SJCRH30 (cell line): ENCODE measurements around the gene ETV1. TPM values are rescaled to one million over a fixed set of nuclear protein-coding genes. Genes with fewer than 3 reads are reported as not detected.
A peak's percentile ranks its signal among the peaks of the same experiment; 100 is the strongest.

Experiments
- DNase-seq, 2 experiments: peaks; one replicate each; pipeline ENCODE4 v3.0.0-alpha.2; 2015 to 2020
- H3K27ac ChIP-seq: fragments of 250-450 bp; sonication (Bioruptor Pico); 2 replicates; pipeline ENCODE4 v1.5.1; 2020; ENCODE audit warnings: mild to moderate bottlenecking, moderate library complexity
- H3K27me3 ChIP-seq: fragments of 250-450 bp; sonication (Bioruptor Pico); 2 replicates; pipeline ENCODE4 v1.5.1; 2020; ENCODE audit warnings: mild to moderate bottlenecking, moderate library complexity
- H3K36me3 ChIP-seq: fragments of 250-450 bp; sonication (Bioruptor Pico); 2 replicates; pipeline ENCODE4 v1.5.1; 2020; ENCODE audit warnings: mild to moderate bottlenecking, moderate library complexity
- H3K4me1 ChIP-seq: fragments of 250-450 bp; sonication (Bioruptor Pico); 2 replicates; pipeline ENCODE4 v1.5.1; 2020; ENCODE audit warnings: mild to moderate bottlenecking, moderate library complexity
- H3K4me3 ChIP-seq: fragments of 250-450 bp; sonication (Bioruptor Pico); 2 replicates; pipeline ENCODE4 v1.5.1; 2020; ENCODE audit warnings: mild to moderate bottlenecking, moderate library complexity
- H3K9me3 ChIP-seq: fragments of 250-450 bp; sonication (Bioruptor Pico); replicated peaks from 2 replicates; pipeline ENCODE4 v1.5.1; 2020; ENCODE audit warnings: mild to moderate bottlenecking, moderate library complexity
- total RNA-seq: library from RNA; depleted of rRNA; stranded (reverse); fragments of >200 nt; shearing (Covaris generic); gene quantifications from 2 replicates; pipeline ENCODE4 v1.2.3, GENCODE V29; 2014

Gene ETV1
- total RNA-seq, 1 experiment from 2014 or later = 49.0 TPM

DNA sequence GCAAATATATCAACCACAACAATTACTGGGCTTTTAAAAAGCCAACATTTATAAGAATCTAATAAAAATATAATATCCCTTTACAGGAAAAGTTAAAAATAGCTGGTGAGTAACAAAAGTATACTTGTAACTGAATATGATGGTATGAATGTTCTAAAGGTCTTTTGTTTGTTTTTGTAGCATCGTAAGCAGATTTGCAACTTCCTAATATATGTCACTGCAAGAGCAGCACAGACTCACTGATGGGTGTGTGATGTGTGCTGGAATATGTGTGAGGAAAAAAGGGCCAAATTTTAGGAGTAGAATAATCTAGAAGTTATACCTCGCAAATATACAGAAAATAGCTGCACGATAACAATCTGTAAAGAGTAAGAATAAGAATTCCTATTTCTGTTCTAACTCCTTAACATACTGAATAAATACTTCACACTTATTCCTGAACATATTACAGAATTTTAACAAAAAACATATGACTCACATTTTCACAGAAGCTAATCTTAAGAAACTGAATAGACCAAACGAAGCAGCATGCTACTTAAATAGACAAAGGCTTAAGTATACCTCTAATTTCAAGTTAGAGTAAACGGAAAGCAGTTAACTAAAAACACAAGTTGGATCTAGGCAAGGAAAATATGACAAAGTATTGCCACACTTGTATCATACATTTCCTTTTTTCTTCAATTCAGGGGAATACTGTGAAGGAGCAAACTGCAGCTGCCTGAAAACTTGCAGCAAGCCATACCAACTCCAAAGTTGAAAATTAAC lies 9.6 kb downstream of the ETV1 start:
- Histone ChIP-seq H3K36me3 (peaks cover 12% of the 10 kb centered on the region), H3K27ac (peak overlapping the region; percentile 76), H3K4me1 (peaks cover 53% of the 10 kb centered on the region), H3K4me3 (peak overlapping the region; percentile 16), H3K27me3 (no peaks in the 10 kb centered on the region), H3K9me3 (no peaks in the 10 kb centered on the region)
- peak in 1 of 2 experiments; percentile 49 for DNase-seq

GRCh38 chr7:13976594-13976993 lies 12.9 kb downstream of the ETV1 start:
- Histone ChIP-seq H3K27ac (no peak overlapping the region), H3K4me1 (peaks cover 27% of the 10 kb centered on the region), H3K9me3 (no peaks in the 10 kb centered on the region), H3K4me3 (no peak overlapping the region), H3K27me3 (no peaks in the 10 kb centered on the region), H3K36me3 (peaks cover 24% of the 10 kb centered on the region)
- no peak for DNase-seq

- H3K4me1 ChIP-seq = no peaks in the 10 kb centered on the region
- no peaks in the 10 kb centered on the region for H3K9me3 ChIP-seq
- H3K4me3 ChIP-seq = no peak overlapping the region
- H3K27me3 ChIP-seq = no peaks in the 10 kb centered on the region
- no peak for DNase-seq
- peaks cover 5% of the 10 kb centered on the region; the same call in 1 of the 2 replicates for H3K36me3 ChIP-seq
- H3K27ac ChIP-seq = no peak overlapping the region
Measured at GRCh38 chr7:13965077-13965476, 24.4 kb downstream of the ETV1 start.

- no peaks in the 10 kb centered on the region for H3K9me3 ChIP-seq
- H3K36me3 ChIP-seq = peaks cover 5% of the 10 kb centered on the region
- H3K4me3 ChIP-seq = no peak overlapping the region
- H3K27ac ChIP-seq = no peak overlapping the region
- no peaks in the 10 kb centered on the region for H3K4me1 ChIP-seq
- no peaks in the 10 kb centered on the region for H3K27me3 ChIP-seq
- no peak for DNase-seq
Measured at GRCh38 chr7:13963925-13964324, 25.5 kb downstream of the ETV1 start.

GRCh38 chr7:13955494-13955893 lies 34.0 kb downstream of the ETV1 start:
- no peak overlapping the region for H3K4me3 ChIP-seq
- no peaks in the 10 kb centered on the region for H3K27me3 ChIP-seq
- DNase-seq = no peak
- no peaks in the 10 kb centered on the region; the same call in 1 of the 2 replicates for H3K36me3 ChIP-seq
- H3K27ac ChIP-seq = no peak overlapping the region
- no peaks in the 10 kb centered on the region for H3K9me3 ChIP-seq
- H3K4me1 ChIP-seq = no peaks in the 10 kb centered on the region

GRCh38 chr7:13953368-13953767 lies 36.1 kb downstream of the ETV1 start:
- H3K36me3 ChIP-seq = no peaks in the 10 kb centered on the region
- H3K4me1 ChIP-seq = peaks cover 11% of the 10 kb centered on the region
- H3K4me3 ChIP-seq = no peak overlapping the region
- no peak for DNase-seq
- no peaks in the 10 kb centered on the region for H3K9me3 ChIP-seq
- no peak overlapping the region for H3K27ac ChIP-seq
- H3K27me3 ChIP-seq = no peaks in the 10 kb centered on the region

- Histone ChIP-seq H3K27me3 (no peaks in the 10 kb centered on the region), H3K36me3 (no peaks in the 10 kb centered on the region), H3K4me3 (no peak overlapping the region), H3K9me3 (no peaks in the 10 kb centered on the region), H3K27ac (no peak overlapping the region), H3K4me1 (peaks cover 16% of the 10 kb centered on the region)
- no peak for DNase-seq
Measured at GRCh38 chr7:13952921-13953320, 36.5 kb downstream of the ETV1 start.

GRCh38 chr7:13949939-13950338 lies 39.5 kb downstream of the ETV1 start:
- H3K4me1 ChIP-seq = peaks cover 20% of the 10 kb centered on the region
- no peaks in the 10 kb centered on the region for H3K36me3 ChIP-seq
- no peak for DNase-seq
- no peak overlapping the region for H3K27ac ChIP-seq
- no peaks in the 10 kb centered on the region for H3K9me3 ChIP-seq
- no peak overlapping the region for H3K4me3 ChIP-seq
- no peaks in the 10 kb centered on the region for H3K27me3 ChIP-seq

- H3K36me3 ChIP-seq = no peaks in the 10 kb centered on the region
- peak in 1 of 2 experiments; percentile 25 for DNase-seq
- H3K27me3 ChIP-seq = no peaks in the 10 kb centered on the region
- H3K4me3 ChIP-seq = no peak overlapping the region
- H3K9me3 ChIP-seq = no peaks in the 10 kb centered on the region
- peak overlapping the region; percentile 63 for H3K27ac ChIP-seq
- peaks cover 20% of the 10 kb centered on the region for H3K4me1 ChIP-seq
Measured at GRCh38 chr7:13949445-13949844, 40.0 kb downstream of the ETV1 start.

- peak; percentile 23 to 65 for DNase-seq
- H3K9me3 ChIP-seq = no peaks in the 10 kb centered on the region
Measured at GRCh38 chr7:13948019-13948801, 41.3 kb downstream of the ETV1 start.

DNA sequence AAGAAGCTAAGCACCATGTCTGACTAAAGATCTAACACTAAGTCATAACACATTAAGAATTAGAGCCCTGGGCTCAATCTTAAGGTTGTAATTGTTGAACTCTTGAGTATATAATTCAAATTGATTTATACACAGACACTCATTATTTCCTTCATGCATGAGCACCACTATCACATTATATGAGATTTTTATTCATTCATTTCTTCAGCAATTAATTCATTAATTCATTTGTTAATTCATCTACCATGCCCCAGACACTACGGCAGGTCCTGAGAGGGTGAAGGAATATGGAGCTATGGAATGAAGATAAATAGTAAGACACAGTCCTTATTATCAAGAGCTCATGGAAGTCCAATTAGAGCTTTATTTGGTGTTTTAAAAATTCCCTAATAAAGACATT lies 41.9 kb downstream of the ETV1 start:
- Histone ChIP-seq H3K4me1 (peaks cover 20% of the 10 kb centered on the region), H3K36me3 (no peaks in the 10 kb centered on the region), H3K4me3 (no peak overlapping the region), H3K27ac (peak overlapping the region; percentile 63), H3K27me3 (no peaks in the 10 kb centered on the region), H3K9me3 (no peaks in the 10 kb centered on the region)
- no peak for DNase-seq

More at GRCh38 chr7:13948019-13948801, 41.3 kb downstream of the ETV1 start:
- no peak overlapping the region for H3K4me3 ChIP-seq
- no peaks in the 10 kb centered on the region for H3K36me3 ChIP-seq
- peak overlapping the region; percentile 63 for H3K27ac ChIP-seq
- peaks cover 20% of the 10 kb centered on the region for H3K4me1 ChIP-seq
- no peaks in the 10 kb centered on the region for H3K27me3 ChIP-seq

DNA sequence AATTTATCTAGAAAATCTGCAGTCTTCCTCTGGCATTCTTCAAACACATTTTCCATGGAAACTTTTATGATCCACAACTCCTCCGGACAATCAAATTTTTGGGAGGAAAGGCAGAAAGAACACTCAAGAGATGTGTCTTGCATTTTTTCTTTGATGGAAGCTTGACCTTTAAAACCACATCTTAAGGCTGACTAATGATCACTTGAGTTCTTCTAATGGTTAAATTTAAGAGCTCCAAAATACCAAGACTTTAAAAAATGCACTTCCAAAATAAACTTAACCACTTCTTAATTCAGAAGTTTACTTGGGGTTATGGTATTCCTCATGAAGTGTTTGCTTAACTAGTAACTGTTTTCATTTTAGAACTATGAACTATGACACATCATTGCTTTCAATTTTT lies 43.3 kb downstream of the ETV1 start:
- H3K9me3 ChIP-seq = no peaks in the 10 kb centered on the region
- H3K4me1 ChIP-seq = peaks cover 20% of the 10 kb centered on the region
- H3K4me3 ChIP-seq = no peak overlapping the region
- H3K27ac ChIP-seq = no peak overlapping the region
- H3K36me3 ChIP-seq = no peaks in the 10 kb centered on the region
- no peaks in the 10 kb centered on the region for H3K27me3 ChIP-seq
- DNase-seq = no peak

GRCh38 chr7:13945670-13946069 lies 43.8 kb downstream of the ETV1 start:
- no peak for DNase-seq
- Histone ChIP-seq H3K4me1 (peaks cover 20% of the 10 kb centered on the region), H3K4me3 (no peak overlapping the region), H3K36me3 (no peaks in the 10 kb centered on the region), H3K27ac (no peak overlapping the region), H3K9me3 (no peaks in the 10 kb centered on the region), H3K27me3 (no peaks in the 10 kb centered on the region)

- no peak for DNase-seq
- H3K36me3 ChIP-seq = peaks cover 24% of the 10 kb centered on the region
- H3K9me3 ChIP-seq = no peaks in the 10 kb centered on the region
- no peak overlapping the region for H3K27ac ChIP-seq
- H3K27me3 ChIP-seq = no peaks in the 10 kb centered on the region
- H3K4me1 ChIP-seq = no peaks in the 10 kb centered on the region
- no peak overlapping the region for H3K4me3 ChIP-seq
Measured at GRCh38 chr7:13933536-13933935, 55.9 kb downstream of the ETV1 start.

- Histone ChIP-seq H3K9me3 (no peaks in the 10 kb centered on the region), H3K27me3 (no peaks in the 10 kb centered on the region), H3K4me3 (no peak overlapping the region), H3K27ac (no peak overlapping the region), H3K36me3 (peaks cover 21% of the 10 kb centered on the region), H3K4me1 (no peaks in the 10 kb centered on the region)
- DNase-seq = no peak
Measured at GRCh38 chr7:13933091-13933490, 56.4 kb downstream of the ETV1 start.
